Liver (tissue), 3 donors: Measurements from ENCODE around the gene FCN1.

Experiments used
- ATF3 ChIP-seq: IDR thresholded peaks from 2 replicates; pipeline ENCODE4 v1.6.1; 2016; ENCODE audit warnings: antibody characterized with exemption
- EGR1 ChIP-seq, 2 donors: IDR thresholded peaks; 2 replicates each; pipeline ENCODE4 v1.6.1; 2016 to 2018; ENCODE audit warnings: antibody characterized with exemption in 2 of 2, low read depth in 2 of 2
- FOXA1 ChIP-seq: IDR thresholded peaks from 2 replicates; pipeline ENCODE4 v1.6.1; 2016; ENCODE audit warnings: antibody characterized with exemption
- GABPA ChIP-seq, 2 donors: IDR thresholded peaks in 1 of 2; conservative IDR thresholded peaks in 1 of 2; 2 replicates each; pipeline ENCODE4 v1.6.1; 2016; ENCODE audit warnings: antibody characterized with exemption in 2 of 2, mild to moderate bottlenecking in 1 of 2, moderate library complexity in 1 of 2
- RAD21 ChIP-seq, 2 donors: IDR thresholded peaks; 2 replicates each; pipeline ENCODE4 v1.6.1; 2016; ENCODE audit warnings: antibody characterized with exemption in 2 of 2, mild to moderate bottlenecking in 2 of 2
- REST ChIP-seq: IDR thresholded peaks from 2 replicates; pipeline ENCODE4 v1.6.1; 2016; ENCODE audit warnings: antibody characterized with exemption, mild to moderate bottlenecking
- RXRA ChIP-seq, 2 donors: IDR thresholded peaks; 2 replicates each; pipeline ENCODE4 v1.6.1; 2017 to 2018; ENCODE audit warnings: antibody characterized with exemption in 2 of 2, mild to moderate bottlenecking in 1 of 2
- SP1 ChIP-seq: IDR thresholded peaks from 2 replicates; pipeline ENCODE4 v1.6.1; 2018; ENCODE audit warnings: antibody characterized with exemption, mild to moderate bottlenecking
- TAF1 ChIP-seq: conservative IDR thresholded peaks from 2 replicates; pipeline ENCODE4 v1.6.1; 2016; ENCODE audit warnings: antibody characterized with exemption, mild to moderate bottlenecking
- YY1 ChIP-seq: IDR thresholded peaks from 2 replicates; pipeline ENCODE4 v1.6.1; 2016; ENCODE audit warnings: antibody characterized with exemption, mild to moderate bottlenecking
- ZBTB33 ChIP-seq: IDR thresholded peaks from 2 replicates; pipeline ENCODE4 v1.6.1; 2016; ENCODE audit warnings: antibody characterized with exemption
- TF ChIP-seq, protein P1 (sequence below): fragments of 150-350 bp; IDR thresholded peaks from 2 replicates; pipeline ENCODE4 v1.5.1; 2017; ENCODE audit warnings: improper control_type of control experiment, low read depth, low read length; ENCODE audit not compliant: missing input control
- TF ChIP-seq, protein P2 (sequence below): IDR thresholded peaks from 2 replicates; pipeline ENCODE4 v1.6.1; 2016; ENCODE audit warnings: antibody characterized with exemption
- donor health status: healthy.
- donor health status: healthy.

GRCh38 chr9:134892820-134893420 lies 24.8 kb downstream of the FCN1 start:
- TF ChIP-seq, protein P1, sequence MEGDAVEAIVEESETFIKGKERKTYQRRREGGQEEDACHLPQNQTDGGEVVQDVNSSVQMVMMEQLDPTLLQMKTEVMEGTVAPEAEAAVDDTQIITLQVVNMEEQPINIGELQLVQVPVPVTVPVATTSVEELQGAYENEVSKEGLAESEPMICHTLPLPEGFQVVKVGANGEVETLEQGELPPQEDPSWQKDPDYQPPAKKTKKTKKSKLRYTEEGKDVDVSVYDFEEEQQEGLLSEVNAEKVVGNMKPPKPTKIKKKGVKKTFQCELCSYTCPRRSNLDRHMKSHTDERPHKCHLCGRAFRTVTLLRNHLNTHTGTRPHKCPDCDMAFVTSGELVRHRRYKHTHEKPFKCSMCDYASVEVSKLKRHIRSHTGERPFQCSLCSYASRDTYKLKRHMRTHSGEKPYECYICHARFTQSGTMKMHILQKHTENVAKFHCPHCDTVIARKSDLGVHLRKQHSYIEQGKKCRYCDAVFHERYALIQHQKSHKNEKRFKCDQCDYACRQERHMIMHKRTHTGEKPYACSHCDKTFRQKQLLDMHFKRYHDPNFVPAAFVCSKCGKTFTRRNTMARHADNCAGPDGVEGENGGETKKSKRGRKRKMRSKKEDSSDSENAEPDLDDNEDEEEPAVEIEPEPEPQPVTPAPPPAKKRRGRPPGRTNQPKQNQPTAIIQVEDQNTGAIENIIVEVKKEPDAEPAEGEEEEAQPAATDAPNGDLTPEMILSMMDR, result no peak
- TF ChIP-seq REST (no peak), EGR1 (IDR thresholded peaks at IDR 0.05; ENCODE audit: low read depth in 2 of 2) (no peak), RAD21 (IDR thresholded peaks at IDR 0.05) (no peak), ATF3 (no peak), TAF1 (no peak), SP1 (no peak), GABPA (IDR thresholded peaks at IDR 0.05 in 1 of 2, conservative IDR thresholded peaks at IDR 0.05 in 1 of 2) (no peak), YY1 (no peak), ZBTB33 (no peak), RXRA (IDR thresholded peaks at IDR 0.05) (no peak), FOXA1 (no peak)
- TF ChIP-seq, protein P2, sequence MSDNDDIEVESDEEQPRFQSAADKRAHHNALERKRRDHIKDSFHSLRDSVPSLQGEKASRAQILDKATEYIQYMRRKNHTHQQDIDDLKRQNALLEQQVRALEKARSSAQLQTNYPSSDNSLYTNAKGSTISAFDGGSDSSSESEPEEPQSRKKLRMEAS, result no peak
